Uterus (tissue), 4 donors: ENCODE data around the gene ZSCAN26. TPM values are rescaled to one million over a fixed set of nuclear protein-coding genes. Genes with fewer than 3 reads are reported as not detected.

Source experiments
- DNase-seq, 2 donors: peaks; one replicate each; pipeline ENCODE4 v3.0.0-alpha.2; 2019 to 2020
- H3K27ac ChIP-seq, 2 donors: fragments of 200-600 bp; sonication (generic); 1 replicate in 1 of 2; 2 replicates in 1 of 2; pipeline ENCODE4 v1.5.1; 2016 to 2018
- H3K27me3 ChIP-seq, 2 donors: fragments of 200-600 bp; sonication (generic); one replicate each; pipeline ENCODE4 v1.5.1; 2018 to 2019; ENCODE audit warnings: control low read depth in 1 of 2
- H3K36me3 ChIP-seq, 2 donors: fragments of 200-600 bp; sonication (generic); one replicate each; pipeline ENCODE4 v1.5.1; 2019; ENCODE audit warnings: control low read depth in 1 of 2
- H3K4me1 ChIP-seq, 2 donors: fragments of 200-600 bp; sonication (generic); one replicate each; pipeline ENCODE4 v1.5.1; 2018 to 2019; ENCODE audit warnings: control low read depth in 1 of 2
- H3K4me3 ChIP-seq, 2 donors: fragments of 200-600 bp; sonication (generic); 1 replicate in 1 of 2; 2 replicates in 1 of 2; pipeline ENCODE4 v1.5.1; 2018 to 2019; ENCODE audit warnings: mild to moderate bottlenecking in 1 of 2
- H3K9me3 ChIP-seq, 2 donors: fragments of 200-600 bp; sonication (generic); one replicate each; pipeline ENCODE4 v1.5.1; 2019; ENCODE audit warnings: control low read depth in 1 of 2
- POLR2A ChIP-seq, 2 donors: fragments of 450-650 bp; IDR thresholded peaks; one replicate each; pipeline ENCODE4 v1.6.1; 2016; ENCODE audit warnings: antibody characterized with exemption in 2 of 2, mild to moderate bottlenecking in 1 of 2, moderate library complexity in 1 of 2
- intact Hi-C: fragments of 100-400 bp; cut with DNase I; formaldehyde crosslinking; loops from one replicate; pipeline ENCODE4 v1.15.1; 2023; ENCODE audit warnings: low total_unique reads
- total RNA-seq, 4 donors: library from RNA; depleted of rRNA in 3 of 4; stranded (reverse); fragments of >200 nt in 3 of 4; gene quantifications; one replicate each; pipeline versions ENCODE4 v1.1.0 to v1.2.4, GENCODE V29; 2014 to 2023
- TF ChIP-seq, protein P1 (sequence below), 4 experiments: fragments of 200-600 bp in 2 of 4; fragments of 450-650 bp in 2 of 4; sonication (generic) in 2 of 4; IDR thresholded peaks; one replicate each; pipeline ENCODE4 v1.5.1; 2016 to 2019; ENCODE audit warnings: antibody characterized with exemption in 4 of 4, mild to moderate bottlenecking in 2 of 4, moderate library complexity in 1 of 4
- donor health status: DM: yes; HTN: yes; CAD: no.

The ZSCAN26 gene
- total RNA-seq, 4 donors from 2014 or later, result 12.6 to 54.7 (median 33.4) TPM

DNA sequence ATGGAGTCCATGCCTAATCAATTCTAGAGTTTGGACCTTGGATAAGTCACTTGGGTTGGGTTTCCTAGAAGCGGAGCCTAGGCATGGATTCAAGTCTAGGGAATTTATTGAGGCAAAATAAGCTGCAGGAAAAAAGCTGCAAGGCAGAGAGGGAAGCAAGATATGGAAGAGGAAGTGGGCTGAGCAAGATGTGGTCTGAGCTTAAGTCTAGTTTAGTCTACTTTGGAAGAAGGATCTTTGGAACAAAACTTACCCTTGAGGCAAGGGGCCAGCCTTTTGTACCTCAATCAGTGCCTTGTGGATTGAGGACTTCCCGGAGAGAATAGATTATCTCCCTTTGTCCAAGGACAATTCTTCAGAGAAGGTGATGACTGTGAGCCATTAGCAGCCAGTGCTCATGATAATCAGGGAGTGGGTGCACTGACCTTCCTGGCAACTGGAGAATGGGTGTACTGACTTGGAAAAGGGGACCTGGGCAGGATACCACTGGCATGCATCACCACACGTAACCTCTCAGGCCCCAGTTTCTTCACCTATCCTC, 31.0 kb upstream of the ZSCAN26 start:
- intact Hi-C loops, result no loop called here
- no peak overlapping the region for H3K4me3 ChIP-seq
- TF ChIP-seq, protein P1, sequence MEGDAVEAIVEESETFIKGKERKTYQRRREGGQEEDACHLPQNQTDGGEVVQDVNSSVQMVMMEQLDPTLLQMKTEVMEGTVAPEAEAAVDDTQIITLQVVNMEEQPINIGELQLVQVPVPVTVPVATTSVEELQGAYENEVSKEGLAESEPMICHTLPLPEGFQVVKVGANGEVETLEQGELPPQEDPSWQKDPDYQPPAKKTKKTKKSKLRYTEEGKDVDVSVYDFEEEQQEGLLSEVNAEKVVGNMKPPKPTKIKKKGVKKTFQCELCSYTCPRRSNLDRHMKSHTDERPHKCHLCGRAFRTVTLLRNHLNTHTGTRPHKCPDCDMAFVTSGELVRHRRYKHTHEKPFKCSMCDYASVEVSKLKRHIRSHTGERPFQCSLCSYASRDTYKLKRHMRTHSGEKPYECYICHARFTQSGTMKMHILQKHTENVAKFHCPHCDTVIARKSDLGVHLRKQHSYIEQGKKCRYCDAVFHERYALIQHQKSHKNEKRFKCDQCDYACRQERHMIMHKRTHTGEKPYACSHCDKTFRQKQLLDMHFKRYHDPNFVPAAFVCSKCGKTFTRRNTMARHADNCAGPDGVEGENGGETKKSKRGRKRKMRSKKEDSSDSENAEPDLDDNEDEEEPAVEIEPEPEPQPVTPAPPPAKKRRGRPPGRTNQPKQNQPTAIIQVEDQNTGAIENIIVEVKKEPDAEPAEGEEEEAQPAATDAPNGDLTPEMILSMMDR (IDR thresholded peaks at IDR 0.05), result no peak
- no peak for TF ChIP-seq POLR2A (IDR thresholded peaks at IDR 0.05)
- no peaks in the 10 kb centered on the region for H3K36me3 ChIP-seq
- no peaks in the 10 kb centered on the region for H3K27me3 ChIP-seq
- no peak for DNase-seq
- H3K27ac ChIP-seq, result no peak overlapping the region
- H3K9me3 ChIP-seq, result no peaks in the 10 kb centered on the region
- no peaks in the 10 kb centered on the region for H3K4me1 ChIP-seq

- no peak overlapping the region for H3K27ac ChIP-seq
- TF ChIP-seq, protein P1 (IDR thresholded peaks at IDR 0.05), result no peak
- TF ChIP-seq POLR2A (IDR thresholded peaks at IDR 0.05), result no peak
- intact Hi-C loops, result no loop called here
Observed at GRCh38 chr6:28239636-28240035, 27.3 kb upstream of the ZSCAN26 start.

GRCh38 chr6:28240471-28240870, 26.5 kb upstream of the ZSCAN26 start:
- DNase-seq, result no peak
- no peak for TF ChIP-seq POLR2A (IDR thresholded peaks at IDR 0.05)
- TF ChIP-seq, protein P1 (IDR thresholded peaks at IDR 0.05), result no peak
- Histone ChIP-seq H3K4me3 (no peak overlapping the region), H3K4me1 (no peaks in the 10 kb centered on the region), H3K27ac (no peak overlapping the region), H3K36me3 (no peaks in the 10 kb centered on the region), H3K27me3 (no peaks in the 10 kb centered on the region), H3K9me3 (no peaks in the 10 kb centered on the region)
- intact Hi-C loops, result no loop called here

More at GRCh38 chr6:28239636-28240035, 27.3 kb upstream of the ZSCAN26 start:
- Histone ChIP-seq H3K27me3 (no peaks in the 10 kb centered on the region), H3K9me3 (no peaks in the 10 kb centered on the region), H3K36me3 (no peaks in the 10 kb centered on the region), H3K4me1 (no peaks in the 10 kb centered on the region), H3K4me3 (no peak overlapping the region)
- no peak for DNase-seq

DNA sequence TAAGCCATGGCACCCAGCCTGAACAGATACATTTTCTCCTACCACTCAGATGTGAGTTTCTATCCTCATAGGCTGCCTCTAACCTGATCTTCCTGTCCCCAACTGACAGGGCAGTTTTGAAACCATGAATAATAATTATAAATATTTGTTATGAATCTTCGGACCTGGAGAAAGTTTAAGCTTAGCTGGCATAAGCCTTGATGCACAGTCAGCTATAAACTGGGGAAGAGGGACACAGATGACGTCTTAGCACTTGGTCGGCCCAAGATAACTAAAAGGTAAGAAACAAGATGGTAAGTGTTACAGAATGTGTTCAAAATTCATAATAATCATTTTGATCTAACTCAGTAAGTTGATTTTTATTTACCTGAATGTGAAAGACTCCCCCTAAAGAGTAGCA, 23.0 kb upstream of the ZSCAN26 start:
- H3K27ac ChIP-seq, result no peak overlapping the region
- H3K4me1 ChIP-seq, result no peaks in the 10 kb centered on the region
- H3K27me3 ChIP-seq, result no peaks in the 10 kb centered on the region
- TF ChIP-seq, protein P1 (IDR thresholded peaks at IDR 0.05), result no peak
- TF ChIP-seq POLR2A (IDR thresholded peaks at IDR 0.05), result no peak
- H3K4me3 ChIP-seq, result no peak overlapping the region
- DNase-seq, result no peak
- intact Hi-C loops, result no loop called here
- no peaks in the 10 kb centered on the region for H3K9me3 ChIP-seq
- no peaks in the 10 kb centered on the region for H3K36me3 ChIP-seq

- no peaks in the 10 kb centered on the region for H3K36me3 ChIP-seq
- no peaks in the 10 kb centered on the region for H3K27me3 ChIP-seq
- intact Hi-C loops, result no loop called here
- H3K4me3 ChIP-seq, result no peak overlapping the region
- H3K9me3 ChIP-seq, result no peaks in the 10 kb centered on the region
- DNase-seq, result no peak
- H3K27ac ChIP-seq, result no peak overlapping the region
- H3K4me1 ChIP-seq, result no peaks in the 10 kb centered on the region
- TF ChIP-seq, protein P1 (IDR thresholded peaks at IDR 0.05), result no peak
- no peak for TF ChIP-seq POLR2A (IDR thresholded peaks at IDR 0.05)
Observed at GRCh38 chr6:28245206-28245941, 21.6 kb upstream of the ZSCAN26 start.
